Measurements from ENCODE around the gene SAMM50.

Gene SAMM50

GRCh38 chr22:44032126-44032730, 77.0 kb downstream of the SAMM50 start:
- DNase-seq, result no peak

GRCh38 chr22:44033287-44033686, 78.0 kb downstream of the SAMM50 start:
- no peak for DNase-seq

GRCh38 chr22:44033694-44034093, 78.5 kb downstream of the SAMM50 start:
- no peak for DNase-seq

GRCh38 chr22:44037519-44038375, 82.5 kb downstream of the SAMM50 start:
- no peak for DNase-seq

GRCh38 chr22:44039566-44040171, 84.4 kb downstream of the SAMM50 start:
- DNase-seq, result no peak

- no peak for DNase-seq
These were observed 87.3 kb downstream of the SAMM50 start for GRCh38 chr22:44042249-44043218.

GRCh38 chr22:44045145-44045544, 89.9 kb downstream of the SAMM50 start:
- no peak for DNase-seq

All from DMS 273 treated with DMSO at 0.1 percent for 48 hours (cell line).